Suprapubic skin (tissue), 3 donors: ENCODE measurements around the gene SBK1.

Experiments
- POLR2A ChIP-seq, 2 donors: fragments of 450-650 bp; IDR thresholded peaks; one replicate each; pipeline ENCODE4 v1.6.1; 2017; ENCODE audit warnings: antibody characterized with exemption in 2 of 2, mild to moderate bottlenecking in 2 of 2, moderate library complexity in 2 of 2
- TF ChIP-seq, protein P1 (sequence below), 2 donors: fragments of 200-600 bp in 1 of 2; fragments of 450-650 bp in 1 of 2; sonication (generic) in 1 of 2; IDR thresholded peaks; one replicate each; pipeline ENCODE4 v1.5.1; 2016 to 2019; ENCODE audit warnings: antibody characterized with exemption in 2 of 2, mild to moderate bottlenecking in 1 of 2, moderate library complexity in 1 of 2

GRCh38 chr16:28258567-28258966 lies 33.8 kb upstream of the SBK1 start:
- TF ChIP-seq, protein P1, sequence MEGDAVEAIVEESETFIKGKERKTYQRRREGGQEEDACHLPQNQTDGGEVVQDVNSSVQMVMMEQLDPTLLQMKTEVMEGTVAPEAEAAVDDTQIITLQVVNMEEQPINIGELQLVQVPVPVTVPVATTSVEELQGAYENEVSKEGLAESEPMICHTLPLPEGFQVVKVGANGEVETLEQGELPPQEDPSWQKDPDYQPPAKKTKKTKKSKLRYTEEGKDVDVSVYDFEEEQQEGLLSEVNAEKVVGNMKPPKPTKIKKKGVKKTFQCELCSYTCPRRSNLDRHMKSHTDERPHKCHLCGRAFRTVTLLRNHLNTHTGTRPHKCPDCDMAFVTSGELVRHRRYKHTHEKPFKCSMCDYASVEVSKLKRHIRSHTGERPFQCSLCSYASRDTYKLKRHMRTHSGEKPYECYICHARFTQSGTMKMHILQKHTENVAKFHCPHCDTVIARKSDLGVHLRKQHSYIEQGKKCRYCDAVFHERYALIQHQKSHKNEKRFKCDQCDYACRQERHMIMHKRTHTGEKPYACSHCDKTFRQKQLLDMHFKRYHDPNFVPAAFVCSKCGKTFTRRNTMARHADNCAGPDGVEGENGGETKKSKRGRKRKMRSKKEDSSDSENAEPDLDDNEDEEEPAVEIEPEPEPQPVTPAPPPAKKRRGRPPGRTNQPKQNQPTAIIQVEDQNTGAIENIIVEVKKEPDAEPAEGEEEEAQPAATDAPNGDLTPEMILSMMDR (IDR thresholded peaks at IDR 0.05): no peak
- no peak for TF ChIP-seq POLR2A (IDR thresholded peaks at IDR 0.05)
